ENCODE measurements around the gene NOSTRIN.

NOSTRIN gene

DNA sequence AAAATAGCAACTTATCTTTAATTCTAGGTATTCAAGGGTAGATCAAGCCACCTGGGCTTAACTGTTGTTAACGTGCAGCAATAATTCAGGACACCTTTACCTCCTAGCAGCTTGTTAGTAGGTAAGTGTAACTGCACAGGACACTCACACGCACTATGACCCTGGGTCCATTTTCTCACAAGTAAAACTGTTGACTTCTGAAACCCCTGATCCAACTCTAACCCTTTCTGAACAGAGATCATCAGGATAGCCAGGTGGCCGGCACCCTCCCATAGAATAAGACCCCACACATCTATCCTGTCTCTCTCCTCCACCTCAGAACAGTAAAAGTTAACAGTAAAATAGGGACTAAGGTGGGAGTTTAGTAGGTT, 87.2 kb downstream of the NOSTRIN start:
- DNase-seq = no peak

DNA sequence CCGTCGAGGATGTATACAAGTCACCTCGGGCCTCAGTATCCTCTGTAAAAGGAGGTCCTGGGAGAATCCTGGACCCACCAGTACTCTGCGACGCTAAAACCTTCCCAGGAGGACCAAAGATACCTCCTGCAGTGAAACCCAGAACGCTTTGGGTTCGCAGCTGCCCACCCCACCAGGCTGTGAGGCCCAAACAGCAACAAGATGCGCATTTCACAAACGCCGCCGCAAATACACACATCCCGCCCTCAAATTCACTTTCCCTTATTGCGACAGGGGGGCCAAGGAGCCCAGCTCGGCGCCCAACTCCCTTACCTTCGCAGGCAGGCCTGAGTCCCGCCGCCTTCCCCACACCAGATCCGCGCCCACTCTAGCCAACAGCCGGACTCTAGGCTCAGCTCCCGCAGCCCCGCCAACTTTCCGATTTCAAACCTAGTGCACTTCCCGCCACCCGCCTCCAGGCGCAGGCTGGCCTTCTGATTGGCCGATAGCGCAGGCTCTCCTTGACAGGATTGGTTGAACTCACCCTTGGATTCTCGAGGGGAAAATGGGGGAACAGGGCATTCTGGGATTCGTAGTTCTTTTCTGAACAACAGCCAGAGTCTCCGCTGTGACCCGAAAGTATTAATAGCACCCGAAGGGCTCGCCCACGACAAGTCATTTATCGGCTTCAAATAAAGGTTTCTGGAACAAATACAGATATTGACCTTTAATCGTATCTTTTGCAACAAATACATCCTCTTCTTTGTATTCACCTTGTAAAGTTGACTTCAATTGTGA, 87.8 kb downstream of the NOSTRIN start, which contains the start of gene SPC25:
TSS of gene SPC25 (minus strand) at position 425 of the 777 bp plus-strand sequence. CDS start 911 bp downstream, outside the sequence.
- peak; percentile 90 for DNase-seq

DNA sequence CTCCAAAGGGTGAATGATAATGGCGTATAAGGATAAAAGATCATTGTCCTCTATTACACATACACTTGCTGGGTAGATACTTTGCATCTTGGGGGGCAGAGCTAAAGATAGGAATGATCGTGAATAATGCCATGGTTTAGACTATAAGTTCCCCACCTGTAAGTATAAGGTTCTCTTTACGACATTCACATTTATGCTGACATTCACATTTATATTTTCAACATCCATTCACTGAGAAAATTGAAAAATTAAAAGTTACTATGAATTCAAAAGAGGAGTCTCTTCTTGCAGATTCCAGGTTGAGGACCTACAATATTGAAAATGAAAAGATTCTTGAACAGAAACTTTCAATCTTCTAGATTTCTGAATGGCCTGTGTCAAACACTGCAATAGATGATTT, 89.9 kb downstream of the NOSTRIN start:
- no peak for DNase-seq

DNA sequence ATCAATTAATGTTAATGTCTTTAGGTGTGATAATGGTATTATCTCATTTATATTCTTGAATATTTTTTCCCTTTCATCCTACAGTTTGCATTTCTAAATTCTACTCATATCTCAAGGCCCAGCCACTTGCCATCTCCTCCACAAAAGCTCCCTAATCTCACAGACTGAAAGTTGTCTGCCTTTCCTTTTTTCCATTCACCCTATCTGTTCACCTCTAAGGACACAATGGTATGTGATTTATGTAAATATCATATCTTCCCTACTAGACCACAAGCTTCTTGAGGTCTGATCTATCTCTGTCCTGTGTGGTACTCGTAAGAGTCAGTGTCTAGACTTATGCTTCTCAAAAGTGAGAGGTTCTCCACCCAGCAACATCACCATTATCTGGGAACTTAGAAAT, 91.7 kb downstream of the NOSTRIN start:
- DNase-seq = no peak

DNA sequence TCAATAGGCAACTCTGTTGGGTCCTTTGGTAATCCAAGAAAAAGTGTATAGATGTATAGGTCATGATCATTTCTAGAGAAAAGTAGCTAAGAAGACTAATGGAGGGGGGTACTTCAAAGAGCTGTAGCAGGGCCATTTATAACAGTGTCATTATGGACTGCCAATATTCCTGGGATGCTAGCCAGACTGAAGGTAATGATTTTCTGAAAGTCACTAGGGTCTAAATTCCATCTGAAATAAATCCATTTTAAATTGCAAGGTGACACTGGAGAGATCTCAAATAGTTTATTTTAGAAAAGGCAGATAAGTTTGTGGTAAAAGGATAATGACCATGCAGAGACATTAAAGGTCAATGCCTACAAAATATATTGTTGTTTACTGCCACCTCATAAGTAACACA, 92.3 kb downstream of the NOSTRIN start:
- DNase-seq = no peak

DNA sequence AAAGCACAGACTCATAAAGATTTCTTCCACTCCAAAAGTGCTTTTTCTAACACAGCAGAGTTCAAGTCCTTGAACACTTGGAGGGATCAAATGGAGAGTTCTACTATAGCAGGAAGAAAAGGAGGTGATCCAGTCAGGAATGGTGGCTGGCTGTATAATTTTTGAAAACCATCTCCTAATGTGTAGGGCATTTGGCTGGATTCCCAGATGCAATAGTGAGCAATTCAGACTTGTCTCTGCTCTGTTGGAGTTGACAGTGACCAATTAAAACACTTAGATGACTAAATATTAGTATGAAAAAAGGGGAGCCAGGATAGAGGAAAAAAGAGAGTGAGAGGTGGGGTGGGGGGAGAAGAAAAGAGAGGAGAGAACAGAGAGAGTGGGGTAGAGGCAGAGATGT, 93.3 kb downstream of the NOSTRIN start:
- DNase-seq = peak; percentile 20

DNA sequence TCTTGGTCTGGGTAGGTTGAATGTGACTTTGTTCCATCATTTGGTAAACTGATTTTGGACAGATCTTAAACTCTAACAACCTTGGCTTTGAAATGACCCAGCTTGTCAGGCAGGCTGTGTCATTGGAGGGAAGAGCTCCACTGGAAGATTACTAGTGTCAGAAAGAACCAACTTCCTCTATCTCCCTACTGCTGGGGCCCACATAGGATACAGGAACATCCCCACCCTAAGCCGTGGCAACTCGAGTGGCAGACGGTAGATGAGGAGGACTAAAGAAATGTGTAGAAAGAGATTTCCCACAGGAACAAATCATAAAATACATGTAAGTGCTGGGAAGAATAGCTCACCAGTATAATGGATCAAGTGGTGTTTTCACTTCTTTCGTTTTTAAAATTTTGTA, 94.3 kb downstream of the NOSTRIN start:
- no peak for DNase-seq

DNA sequence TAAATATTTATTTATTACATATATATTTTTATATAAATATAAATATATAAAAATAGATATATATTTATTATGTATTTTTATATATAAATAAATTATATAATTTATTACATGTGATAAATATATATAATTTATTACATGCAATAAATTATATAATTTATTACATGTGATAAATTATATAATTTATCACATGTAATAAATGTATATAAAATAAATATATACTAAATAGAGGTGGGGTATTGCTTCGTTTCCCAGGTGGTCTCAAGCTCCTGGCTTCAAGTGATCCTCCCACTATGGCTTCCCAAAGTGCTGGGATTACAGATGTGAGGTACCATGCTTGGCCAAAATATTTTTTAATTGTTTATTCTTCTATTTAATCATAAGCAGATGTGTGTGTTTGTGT, 95.0 kb downstream of the NOSTRIN start:
- DNase-seq = no peak

DNA sequence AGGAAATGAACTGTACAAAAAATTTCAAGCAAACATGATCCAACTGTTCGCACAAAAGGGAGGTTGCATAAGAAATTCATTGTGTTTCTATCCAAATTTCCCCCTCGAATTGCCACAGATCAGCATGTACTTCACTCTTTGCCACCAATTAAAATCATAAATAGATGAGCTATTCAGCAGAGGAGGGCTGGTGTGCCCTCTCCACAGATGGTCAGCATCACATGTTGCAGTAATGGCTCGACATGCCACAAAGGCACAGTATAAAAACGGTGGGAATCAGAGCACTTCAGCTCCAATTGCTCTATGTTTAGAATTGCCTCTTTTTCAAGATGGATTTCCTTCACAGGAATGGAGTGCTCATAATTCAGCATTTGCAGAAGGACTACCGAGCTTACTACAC, 98.6 kb downstream of the NOSTRIN start, which contains the start of gene G6PC2:
TSS of gene G6PC2 (plus strand) at position 289 of the 400 bp plus-strand sequence. CDS start at position 330, 41 bp downstream.
- DNase-seq = no peak

DNA sequence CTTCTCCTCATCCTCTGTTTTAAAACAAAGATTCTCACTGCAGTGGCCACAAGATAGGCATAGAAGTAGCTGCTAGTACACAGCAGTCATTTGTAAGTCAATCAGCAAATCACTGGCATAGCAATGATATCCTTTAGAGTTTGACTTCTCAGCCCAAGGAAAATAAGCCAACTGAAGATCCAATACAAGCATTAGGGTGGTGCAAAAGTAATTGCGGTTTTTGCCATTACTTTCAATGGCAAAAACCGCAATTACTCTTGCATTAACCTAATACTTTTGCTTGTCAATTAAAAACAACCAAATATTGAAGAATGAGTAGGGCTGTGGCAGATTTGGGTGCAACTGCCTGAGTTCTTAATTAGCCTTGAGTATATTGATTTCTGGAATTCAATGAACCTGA, 101.5 kb downstream of the NOSTRIN start:
- DNase-seq = no peak

DNA sequence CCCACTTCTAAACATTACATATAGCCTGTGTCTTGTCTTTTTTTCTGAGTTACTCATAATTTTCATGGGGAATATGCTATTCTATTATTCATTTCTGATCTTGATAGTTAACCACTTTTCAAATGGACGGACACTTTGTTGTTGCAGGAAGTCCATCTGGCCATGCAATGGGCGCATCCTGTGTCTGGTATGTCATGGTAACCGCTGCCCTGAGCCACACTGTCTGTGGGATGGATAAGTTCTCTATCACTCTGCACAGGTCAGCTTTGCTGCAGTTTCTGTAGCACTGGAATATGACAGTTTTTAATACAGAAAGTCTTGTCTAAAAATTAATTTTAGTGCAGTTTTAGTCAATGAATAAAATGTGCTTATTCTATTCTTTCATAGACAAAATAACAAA, 101.9 kb downstream of the NOSTRIN start:
- DNase-seq = no peak

DNA sequence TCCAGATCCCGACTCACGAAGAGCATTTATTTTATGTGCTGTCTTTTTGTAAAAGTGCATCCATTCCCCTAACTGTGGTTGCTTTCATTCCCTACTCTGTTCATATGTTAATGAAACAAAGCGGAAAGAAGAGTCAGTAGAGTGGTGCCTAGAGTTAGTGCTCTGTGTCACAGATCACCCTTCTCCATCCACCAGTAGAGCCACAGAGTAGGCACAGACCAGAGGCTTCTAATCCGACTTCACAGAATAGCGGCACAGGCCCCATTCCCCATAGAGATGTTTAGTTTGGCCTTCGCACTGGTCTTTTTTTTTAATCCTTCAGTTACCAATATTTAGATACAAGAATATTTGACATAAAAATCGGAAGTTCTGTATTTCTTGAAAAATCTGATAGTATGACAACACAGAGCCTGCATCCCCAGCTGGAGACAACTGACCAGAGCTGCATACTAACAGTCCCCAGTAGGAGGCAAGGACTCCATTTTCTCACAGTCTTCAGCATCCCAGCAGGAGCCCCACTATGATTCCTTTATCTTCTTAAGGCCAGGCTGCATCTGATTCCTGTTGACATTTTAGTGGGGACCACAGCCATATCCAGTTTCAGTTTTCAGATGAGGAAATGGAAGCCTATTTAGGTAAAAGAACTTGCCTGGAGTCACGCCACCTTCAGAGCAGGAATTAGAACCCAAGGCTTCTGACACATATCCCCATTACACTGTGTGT, 105.7 kb downstream of the NOSTRIN start:
- DNase-seq = no peak

DNA sequence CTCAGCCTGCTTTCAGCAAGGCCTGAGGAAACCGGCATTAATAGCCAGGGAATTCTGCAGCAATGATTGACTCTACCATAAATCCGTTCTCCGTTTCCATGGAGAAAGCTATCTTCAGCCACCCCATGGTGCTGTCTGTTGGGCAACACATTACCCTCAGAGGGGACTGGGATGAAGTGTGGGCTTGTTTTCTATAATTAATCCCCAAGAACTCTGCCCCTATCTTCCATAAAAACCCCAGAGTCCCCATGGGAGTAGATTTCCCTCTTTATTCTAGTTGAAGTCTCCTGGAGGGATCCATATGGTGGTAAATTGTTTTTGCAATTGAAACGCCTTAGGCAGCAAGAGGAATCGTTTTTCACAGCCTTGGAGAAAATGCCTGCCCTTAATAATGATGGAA, 107.9 kb downstream of the NOSTRIN start:
- DNase-seq = no peak

DNA sequence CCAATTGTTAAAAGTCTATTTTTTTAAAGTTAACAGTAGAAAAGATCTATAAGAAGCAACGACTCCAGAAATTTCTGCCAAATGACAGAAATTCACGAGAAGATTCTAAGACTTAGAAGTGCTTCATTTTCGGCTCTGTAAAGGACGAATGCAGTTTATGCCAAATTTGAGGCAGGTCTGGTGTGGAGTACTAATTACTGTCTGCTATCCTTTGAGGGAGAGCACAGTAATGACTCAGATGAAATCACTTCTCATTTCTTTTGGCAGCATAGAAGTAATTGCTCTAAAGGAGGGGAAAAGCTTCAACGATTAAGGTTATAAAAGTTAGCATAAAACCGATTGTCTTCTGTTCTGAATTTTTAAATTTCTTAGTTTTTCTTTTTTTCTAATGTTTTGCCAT, 110.0 kb downstream of the NOSTRIN start:
- no peak for DNase-seq

DNA sequence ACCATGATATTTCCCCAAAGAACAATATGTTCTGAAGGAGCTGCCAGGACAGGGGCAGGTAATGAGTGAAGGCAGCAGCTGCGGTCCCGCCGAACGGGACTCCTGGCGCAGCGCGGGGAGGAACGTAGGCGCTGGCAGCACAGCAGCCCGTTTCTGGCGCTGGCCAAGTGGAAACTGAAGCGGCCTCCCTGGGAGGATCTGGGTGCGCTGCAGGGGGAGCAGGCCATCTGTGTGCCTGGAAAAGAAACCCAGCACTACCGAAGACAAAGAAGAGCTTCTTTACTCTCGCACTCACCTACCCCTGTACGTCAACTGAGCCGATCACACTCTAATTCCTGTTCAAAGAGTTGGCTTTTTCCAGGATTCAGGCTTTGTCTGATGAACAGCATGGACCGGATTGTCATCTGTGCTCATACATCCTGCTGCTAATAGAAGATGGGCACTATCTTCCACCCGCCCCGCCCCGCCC, 110.5 kb downstream of the NOSTRIN start:
- peak; percentile 12 for DNase-seq

DNA sequence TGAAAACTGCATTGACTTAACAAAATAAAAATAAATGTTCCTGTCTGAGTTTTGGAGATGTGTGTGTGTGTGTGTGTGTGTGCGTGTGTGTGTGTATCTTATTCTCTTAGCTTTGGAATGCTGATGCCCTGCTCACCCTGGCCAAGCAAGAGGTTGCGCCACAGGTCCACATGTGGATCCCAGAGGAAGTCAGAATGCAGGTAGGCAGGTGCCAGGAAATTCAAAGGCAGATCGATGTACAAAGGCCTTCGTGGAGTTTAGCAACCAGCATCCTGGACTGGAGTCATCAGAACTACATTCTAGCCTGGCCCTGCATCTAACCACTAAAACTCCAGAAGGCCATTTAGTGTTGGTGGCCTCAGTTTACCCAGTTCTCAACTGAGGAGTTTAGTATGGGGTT, 111.1 kb downstream of the NOSTRIN start:
- DNase-seq = no peak

All from fibroblast of skin of abdomen (primary cell).